ENCODE measurements around the gene GLT8D1. TPM values are rescaled to one million over a fixed set of nuclear protein-coding genes. Genes with fewer than 3 reads are reported as not detected.

Gene GLT8D1
- total RNA-seq, 1 experiment from 2014 or later: 42.1 TPM

GRCh38 chr3:52688266-52688665, 17.3 kb downstream of the GLT8D1 start:
- Histone ChIP-seq H3K36me3 (ENCODE audit: control insufficient read depth in 1 of 2, insufficient read depth in 2 of 2, low read length in 2 of 2) (peaks cover 57 to 70% of the 10 kb centered on the region in 2 experiments), H3K4me1 (ENCODE audit: control insufficient read depth in 1 of 2, insufficient read depth in 2 of 2, low read length in 2 of 2) (peaks cover 5 to 17% of the 10 kb centered on the region in 2 experiments; a peak in 3 of 4 replicates), H3K27me3 (ENCODE audit: insufficient read depth, low read length) (no peaks in the 10 kb centered on the region), H3K4me2 (ENCODE audit: low read length) (no peak overlapping the region), H4K20me1 (ENCODE audit: insufficient read depth) (peaks cover 16% of the 10 kb centered on the region; the same call in 1 of the 2 replicates), H3K27ac (ENCODE audit: low read depth, low read length) (no peak overlapping the region), H3K9me3 (ENCODE audit: control insufficient read depth in 1 of 2, insufficient read depth in 1 of 2, low read depth in 1 of 2, low read length in 2 of 2) (no peaks in the 10 kb centered on the region), H2AFZ (ENCODE audit: low read depth, low read length, poor library complexity, severe bottlenecking) (no peak overlapping the region), H3K9me2 (ENCODE audit: insufficient read depth) (no peaks in the 10 kb centered on the region), H3K4me3 (replicated peaks in 1 of 2; ENCODE audit: low read depth in 1 of 2, low read length in 2 of 2) (no peak overlapping the region), H3K9ac (ENCODE audit: low read length) (no peak overlapping the region), H3K79me2 (ENCODE audit: insufficient read depth, low read length) (peaks cover 94% of the 10 kb centered on the region)
- ChIA-PET CTCF (no interaction called here), POLR2A (no interaction called here), RAD21 (ENCODE audit: low non-redundant PET in 1 of 2, low total read pairs in 2 of 2, uncharacterized antibody in 2 of 2, unreplicated experiment in 2 of 2) (interaction anchor here in 1 of 2 experiments (0.6 kb wide), 1 partner anchor 1121 kb away, joined by 3 read pairs; no protein-coding TSS in a partner anchor)
- ATAC-seq (no peak), DNase-seq (ENCODE audit: low read depth, low spot score) (no peak)
- no peak for TF ChIP-seq ZNF274 (IDR thresholded peaks at IDR 0.05; ENCODE audit: low read depth, low read length)
- no peak for TF ChIP-seq JUND (IDR thresholded peaks at IDR 0.05)
- no peak for TF ChIP-seq TCF7L2 (IDR thresholded peaks at IDR 0.05; ENCODE audit: borderline replicate concordance, extremely low read depth, insufficient read depth, insufficient read length)
- TF ChIP-seq ZBTB33 (IDR thresholded peaks at IDR 0.05; ENCODE audit: extremely low read depth, insufficient replicate concordance, low read length): no peak
- TF ChIP-seq, protein P1, sequence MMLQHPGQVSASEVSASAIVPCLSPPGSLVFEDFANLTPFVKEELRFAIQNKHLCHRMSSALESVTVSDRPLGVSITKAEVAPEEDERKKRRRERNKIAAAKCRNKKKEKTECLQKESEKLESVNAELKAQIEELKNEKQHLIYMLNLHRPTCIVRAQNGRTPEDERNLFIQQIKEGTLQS (IDR thresholded peaks at IDR 0.05): no peak
- no peak for TF ChIP-seq EGR1 (IDR thresholded peaks at IDR 0.05; ENCODE audit: low read depth)
- no peak for TF ChIP-seq YY1 (IDR thresholded peaks at IDR 0.05; ENCODE audit: extremely low read depth, insufficient replicate concordance, low read depth, low read length)
- BruUV-seq (replicated peaks): no TSS peak
- intact Hi-C loops (cut with micrococcal nuclease): no loop called here
